H1 (cell line): ENCODE data around the gene TNNI3. TPM values are rescaled to one million over a fixed set of nuclear protein-coding genes. Genes with fewer than 3 reads are reported as not detected.
A peak's percentile ranks its signal among the peaks of the same experiment; 100 is the strongest.

Experiments used
- CTCF ChIA-PET: fragments of 300-600 bp; sonication (Branson Sonifier 250); formaldehyde crosslinking; loops from one replicate; lab custom pipeline; 2021; ENCODE audit not compliant: partially characterized antibody; lab: Charles Lee
- POLR2A ChIA-PET: fragments of 300-600 bp; sonication (Branson Sonifier 250); formaldehyde crosslinking; loops from one replicate; lab custom pipeline; 2021; ENCODE audit warnings: inconsistent platforms; ENCODE audit not compliant: partially characterized antibody; lab: Charles Lee
- DNase-seq, 2 experiments: peaks; one replicate each; pipeline versions ENCODE4 v3.0.0 to v3.0.0-alpha.2; 2010 to 2022; ENCODE audit warnings: low spot score in 2 of 2, low read depth in 1 of 2, mixed read lengths in 1 of 2
- FAIRE-seq: peaks from 2 replicates; lab custom pipeline; 2011; peaks lifted over from hg19 to GRCh38; lab: Jason Lieb, UNC
- H2AFZ ChIP-seq: 2 replicates; pipeline ENCODE4 v1.8.1; 2012; ENCODE audit warnings: low read length, inconsistent platforms
- H2AK5ac ChIP-seq: 2 replicates; pipeline ENCODE4 v1.6.1; 2013; ENCODE audit warnings: low read depth, low read length
- H2BK120ac ChIP-seq: replicated peaks from 2 replicates; pipeline ENCODE3; 2013; ENCODE audit warnings: low read depth, low read length, inconsistent platforms
- H2BK12ac ChIP-seq: 2 replicates; pipeline ENCODE4 v1.6.1; 2013; ENCODE audit warnings: low read depth, low read length
- H2BK15ac ChIP-seq: 2 replicates; pipeline ENCODE4 v1.6.1; 2013; ENCODE audit warnings: low read length
- H2BK20ac ChIP-seq: 2 replicates; pipeline ENCODE4 v1.6.1; 2013; ENCODE audit warnings: low read length
- H2BK5ac ChIP-seq: 2 replicates; pipeline ENCODE4 v1.6.1; 2013; ENCODE audit warnings: low read depth, low read length
- H3K14ac ChIP-seq: 2 replicates; pipeline ENCODE4 v1.6.1; 2013; ENCODE audit warnings: inconsistent platforms; ENCODE audit not compliant: insufficient read length
- H3K18ac ChIP-seq: 2 replicates; pipeline ENCODE4 v1.6.1; 2013; ENCODE audit warnings: low read length; ENCODE audit errors: extremely low read depth
- H3K23ac ChIP-seq: 2 replicates; pipeline ENCODE4 v1.6.1; 2013; ENCODE audit warnings: inconsistent platforms; ENCODE audit not compliant: insufficient read length
- H3K23me2 ChIP-seq: 2 replicates; pipeline ENCODE4 v1.6.1; 2013; ENCODE audit warnings: low read depth, low read length
- H3K27ac ChIP-seq: 2 replicates; pipeline ENCODE4 v1.6.1; 2011; ENCODE audit warnings: low read depth, low read length, inconsistent platforms
- H3K27me3 ChIP-seq, 4 experiments: replicated peaks in 1 of 4; 1 replicate in 1 of 4; 2 replicates in 3 of 4; pipeline versions ENCODE4 v1.6.1 to v1.8.1; 2011 to 2013; ENCODE audit warnings: low read length in 3 of 4, mild to moderate bottlenecking in 3 of 4, inconsistent platforms in 2 of 4, mixed read lengths in 2 of 4, moderate library complexity in 1 of 4; ENCODE audit not compliant: control insufficient read depth in 3 of 4, insufficient read depth in 3 of 4; ENCODE audit errors: extremely low read depth in 1 of 4
- H3K36me3 ChIP-seq, 4 experiments: 2 replicates each; pipeline versions ENCODE4 v1.6.1 to v1.8.1; 2011 to 2013; ENCODE audit warnings: mild to moderate bottlenecking in 4 of 4, low read length in 3 of 4, moderate library complexity in 2 of 4, control low read depth in 1 of 4, inconsistent platforms in 1 of 4; ENCODE audit not compliant: insufficient read depth in 4 of 4, control insufficient read depth in 2 of 4
- H3K4ac ChIP-seq: replicated peaks from 2 replicates; pipeline ENCODE3; 2013; ENCODE audit warnings: low read length, low read depth, mixed read lengths, inconsistent platforms; ENCODE audit not compliant: insufficient read length
- H3K4me1 ChIP-seq, 4 experiments: replicated peaks in 1 of 4; 1 replicate in 1 of 4; 2 replicates in 3 of 4; pipeline versions ENCODE4 v1.6.1 to v1.8.1; 2011 to 2013; ENCODE audit warnings: low read length in 3 of 4, inconsistent platforms in 2 of 4, mixed read lengths in 1 of 4; ENCODE audit not compliant: insufficient read depth in 4 of 4, control insufficient read depth in 3 of 4
- H3K4me2 ChIP-seq, 2 experiments: 2 replicates each; pipeline versions ENCODE4 v1.6.1 to v1.8.1; 2011 to 2013; ENCODE audit warnings: low read depth in 2 of 2, low read length in 2 of 2, control low read depth in 1 of 2, inconsistent platforms in 1 of 2, mild to moderate bottlenecking in 1 of 2; ENCODE audit not compliant: insufficient read depth in 1 of 2
- H3K4me3 ChIP-seq, 4 experiments: fragments of 200-600, 300-600 bp in 1 of 4; sonication (generic), shearing (Covaris generic), sonication (Bioruptor Twin) in 1 of 4; 2 replicates each; pipeline versions ENCODE4 v1.5.1 to v1.8.1; 2011 to 2016; ENCODE audit warnings: low read length in 4 of 4, low read depth in 3 of 4, control low read depth in 2 of 4, inconsistent platforms in 2 of 4, mild to moderate bottlenecking in 2 of 4, mixed read lengths in 1 of 4, moderate library complexity in 1 of 4; ENCODE audit not compliant: insufficient read depth in 2 of 4; ENCODE audit errors: extremely low read depth in 1 of 4
- H3K56ac ChIP-seq: replicated peaks from 2 replicates; pipeline ENCODE3; 2013; ENCODE audit warnings: low read depth, mild to moderate bottlenecking, mixed read lengths, low read length, inconsistent platforms; ENCODE audit not compliant: insufficient read length
- H3K79me1 ChIP-seq: 2 replicates; pipeline ENCODE4 v1.6.1; 2013; ENCODE audit warnings: low read depth, low read length, control low read depth
- H3K79me2 ChIP-seq, 2 experiments: 2 replicates each; pipeline versions ENCODE4 v1.6.1 to v1.8.1; 2012 to 2013; ENCODE audit warnings: low read length in 2 of 2, mild to moderate bottlenecking in 2 of 2, inconsistent platforms in 1 of 2; ENCODE audit not compliant: insufficient read depth in 2 of 2, control insufficient read depth in 1 of 2
- H3K9ac ChIP-seq, 4 experiments: replicated peaks in 1 of 4; 1 replicate in 1 of 4; 2 replicates in 3 of 4; pipeline versions ENCODE4 v1.6.1 to v1.8.1; 2011 to 2013; ENCODE audit warnings: low read depth in 3 of 4, low read length in 3 of 4, control low read depth in 2 of 4, mild to moderate bottlenecking in 2 of 4, moderate library complexity in 2 of 4, inconsistent platforms in 1 of 4; ENCODE audit errors: extremely low read depth in 1 of 4
- H3K9me3 ChIP-seq, 2 experiments: 2 replicates each; pipeline versions ENCODE4 v1.6.1 to v1.8.1; 2012 to 2013; ENCODE audit warnings: mild to moderate bottlenecking in 2 of 2, moderate library complexity in 2 of 2, control low read depth in 1 of 2, inconsistent platforms in 1 of 2, low read depth in 1 of 2, low read length in 1 of 2, mixed read lengths in 1 of 2; ENCODE audit not compliant: insufficient read depth in 2 of 2
- H4K20me1 ChIP-seq, 2 experiments: replicated peaks in 1 of 2; 2 replicates each; pipeline versions ENCODE3 to v1.8.1; 2011 to 2013; ENCODE audit warnings: inconsistent platforms in 2 of 2, low read length in 2 of 2, mild to moderate bottlenecking in 1 of 2; ENCODE audit not compliant: insufficient read depth in 2 of 2, control insufficient read depth in 1 of 2
- H4K5ac ChIP-seq: 2 replicates; pipeline ENCODE4 v1.6.1; 2013; ENCODE audit warnings: low read length, low read depth, mixed read lengths, inconsistent platforms; ENCODE audit not compliant: insufficient read length
- H4K8ac ChIP-seq: 2 replicates; pipeline ENCODE4 v1.8.0; 2013; ENCODE audit warnings: mild to moderate bottlenecking, moderate library complexity, low read length, inconsistent platforms; ENCODE audit not compliant: insufficient read depth; ENCODE audit errors: extremely low read depth
- H4K91ac ChIP-seq: replicated peaks from 2 replicates; pipeline ENCODE3; 2013; ENCODE audit warnings: low read length, mixed read lengths, inconsistent platforms; ENCODE audit not compliant: insufficient read length
- BACH1 ChIP-seq: IDR thresholded peaks from 2 replicates; pipeline ENCODE4 v1.6.1; 2012; ENCODE audit warnings: low read length, improper control_type of control experiment
- CHD2 ChIP-seq: IDR thresholded peaks from 2 replicates; pipeline ENCODE4 v1.6.1; 2012; ENCODE audit warnings: low read length, improper control_type of control experiment
- CREB1 ChIP-seq: IDR thresholded peaks from 2 replicates; pipeline ENCODE4 v1.6.1; 2012; ENCODE audit warnings: inconsistent platforms
- GABPA ChIP-seq: IDR thresholded peaks from 2 replicates; pipeline ENCODE4 v1.6.1; 2011; ENCODE audit warnings: mild to moderate bottlenecking, low read length, moderate library complexity, borderline replicate concordance; ENCODE audit not compliant: insufficient read depth
- JUND ChIP-seq: IDR thresholded peaks from 2 replicates; pipeline ENCODE4 v1.6.1; 2011; ENCODE audit warnings: mild to moderate bottlenecking, improper control_type of control experiment, low read length
- NRF1 ChIP-seq: IDR thresholded peaks from 2 replicates; pipeline ENCODE4 v1.6.1; 2011; ENCODE audit warnings: mild to moderate bottlenecking, low read depth, low read length, improper control_type of control experiment
- RFX5 ChIP-seq: IDR thresholded peaks from 2 replicates; pipeline ENCODE4 v1.6.1; 2011; ENCODE audit warnings: low read depth, low read length, improper control_type of control experiment, borderline replicate concordance
- SIRT6 ChIP-seq: IDR thresholded peaks from one replicate; pipeline ENCODE4 v1.7.1; 2012; ENCODE audit warnings: low read length, inconsistent platforms
- SP1 ChIP-seq: IDR thresholded peaks from 2 replicates; pipeline ENCODE4 v1.6.1; 2011; ENCODE audit warnings: low read depth, low read length
- WGBS, 2 experiments: shearing (Covaris generic) in 1 of 2; methylation state at CpG; one replicate each; pipeline versions ENCODE4 v1.1.6 to v1.1.7; 2013 to 2015; ENCODE audit warnings: low lambda C conversion rate in 2 of 2, mixed read lengths in 2 of 2, inconsistent platforms in 1 of 2, low coverage in 1 of 2, missing lambda C conversion rate in 1 of 2; ENCODE audit not compliant: insufficient replicate concordance in 2 of 2, insufficient coverage in 1 of 2, insufficient read length in 1 of 2; ENCODE audit errors: extremely low coverage in 1 of 2, missing lambda C conversion rate in 1 of 2; 5-methylcytosine and 5-hydroxymethylcytosine counted together
- polyA plus RNA-seq, 7 experiments: library from polyadenylated mRNA; depleted of rRNA in 3 of 7; stranded (reverse) in 5 of 7; unstranded in 2 of 7; fragments of >200 nt in 5 of 7; fragments of 200-250 nt in 2 of 7; gene quantifications; 1 replicate in 5 of 7; 2 replicates in 1 of 7; 4 replicates in 1 of 7; pipeline versions ENCODE4 v1.2.1 to v1.2.3, GENCODE V29; 2011 to 2013; ENCODE audit warnings: missing spikeins in 2 of 7, mixed read lengths in 2 of 7
- total RNA-seq: library from RNA; stranded (reverse); fragmentation: NEBNext Ultra II Directional; extraction: Animal tissue kit (Norgen Biotek cat#: 25700); gene quantifications from 2 replicates; pipeline ENCODE4 v1.2.1, GENCODE V29; 2021
- TF ChIP-seq, protein P1 (sequence below): IDR thresholded peaks from 2 replicates; pipeline ENCODE4 v1.6.1; 2011; ENCODE audit warnings: low read depth, mild to moderate bottlenecking, low read length; ENCODE audit not compliant: insufficient read depth
- TF ChIP-seq, protein P2 (sequence below): IDR thresholded peaks from 2 replicates; pipeline ENCODE4 v1.6.1; 2012; ENCODE audit warnings: inconsistent platforms

TNNI3 gene
- total and polyA plus RNA-seq, 2 of the 8 experiments (the other 6 are each of a cell fraction or from before 2014, with no cell fraction given): 16.9 to 56.0 TPM

DNA sequence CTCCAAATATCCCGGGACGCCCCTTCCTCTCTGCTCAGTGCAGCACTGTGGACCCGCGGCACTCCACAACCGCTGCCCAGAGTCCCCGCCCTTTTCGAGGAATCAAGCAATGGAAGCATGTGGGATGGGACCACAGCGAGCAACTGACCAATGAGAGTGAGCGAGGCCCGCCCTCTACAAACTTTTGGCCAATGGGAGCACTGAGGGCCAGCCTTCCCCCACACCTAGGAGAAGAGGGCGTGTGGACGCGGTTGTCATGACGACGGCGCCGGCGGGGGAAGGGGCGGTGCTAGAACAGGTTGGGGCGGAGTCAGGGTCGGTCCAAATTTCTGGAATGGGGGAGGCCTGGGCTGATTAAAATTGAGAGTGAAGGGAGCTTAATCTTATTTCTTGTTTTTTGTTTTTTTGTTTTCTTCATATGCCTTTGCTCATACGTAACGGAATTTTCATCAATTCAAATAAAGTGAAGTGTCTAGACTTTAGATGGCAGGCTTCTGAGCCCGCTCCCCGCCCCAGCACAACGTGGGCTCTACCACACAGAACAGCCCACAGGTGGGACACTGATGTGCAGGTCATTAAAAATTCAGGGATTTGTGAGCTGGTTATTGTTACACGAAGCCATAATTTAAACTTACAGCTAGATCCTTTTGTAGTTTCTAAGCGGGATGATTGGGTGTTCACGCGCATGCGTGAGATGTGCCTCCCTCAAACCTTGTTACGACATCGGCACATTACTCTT is 9.2 kb upstream of the TNNI3 start, which contains the start of gene DNAAF3:
TSS of gene DNAAF3 (minus strand) at position 84 of the 739 bp plus-strand sequence. CDS start 200 bp downstream, outside the sequence.
- POLR2A ChIA-PET: interaction anchor here (0.5 to 2.4 kb wide), 10 partner anchors 9 to 241 kb away, joined by 3 to 7 read pairs (median 4); partner anchors contain the start of genes TNNT1 and UBE2S
- H3K18ac ChIP-seq: peak within 1 kb of the TSS; percentile 60; the same call in 1 of the 2 replicates
- TF ChIP-seq SIRT6 (no peak), GABPA (no peak), NRF1 (peak; percentile 36; the same call in 1 of the 2 replicates), BACH1 (no peak), CHD2 (peak; percentile 84), SP1 (peak; percentile 96), JUND (peak; percentile 96), RFX5 (no peak), CREB1 (0 out of 2 replicates have a peak, but pooled peaks have one; percentile 39)
- TF ChIP-seq, protein P1, sequence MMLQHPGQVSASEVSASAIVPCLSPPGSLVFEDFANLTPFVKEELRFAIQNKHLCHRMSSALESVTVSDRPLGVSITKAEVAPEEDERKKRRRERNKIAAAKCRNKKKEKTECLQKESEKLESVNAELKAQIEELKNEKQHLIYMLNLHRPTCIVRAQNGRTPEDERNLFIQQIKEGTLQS: no peak
- TF ChIP-seq, protein P2, sequence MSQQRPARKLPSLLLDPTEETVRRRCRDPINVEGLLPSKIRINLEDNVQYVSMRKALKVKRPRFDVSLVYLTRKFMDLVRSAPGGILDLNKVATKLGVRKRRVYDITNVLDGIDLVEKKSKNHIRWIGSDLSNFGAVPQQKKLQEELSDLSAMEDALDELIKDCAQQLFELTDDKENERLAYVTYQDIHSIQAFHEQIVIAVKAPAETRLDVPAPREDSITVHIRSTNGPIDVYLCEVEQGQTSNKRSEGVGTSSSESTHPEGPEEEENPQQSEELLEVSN: peak; percentile 43; the same call in 1 of the 2 replicates

More for the DNA sequence above, 9.2 kb upstream of the TNNI3 start, which contains the start of gene DNAAF3:
- H3K4me2 ChIP-seq: peak within 1 kb of the TSS; percentile 91 to 96
- no peak within 1 kb of the TSS for H2BK120ac ChIP-seq
- H3K27me3 ChIP-seq: peaks cover 0 to 31% (median 12%) of the 10 kb centered on the region in 4 experiments; a peak in 5 of 7 replicates
- no peak within 1 kb of the TSS for H3K56ac ChIP-seq
- peak within 1 kb of the TSS in 2 of 4 experiments; percentile 44 to 76; a peak in 3 of 7 replicates for H3K9ac ChIP-seq
- no peak within 1 kb of the TSS for H2BK15ac ChIP-seq
- DNase-seq: peak in 1 of 2 experiments; percentile 98
- no peak within 1 kb of the TSS for H3K14ac ChIP-seq
- H3K4me3 ChIP-seq: peak within 1 kb of the TSS; percentile 46 to 66 (median 54); a peak in 7 of 8 replicates
- H4K20me1 ChIP-seq: peaks cover 0 to 1% of the 10 kb centered on the region in 2 experiments
- no peak within 1 kb of the TSS for H3K4ac ChIP-seq
- FAIRE-seq: no peak
- H4K91ac ChIP-seq: no peak within 1 kb of the TSS
- H2BK12ac ChIP-seq: no peak within 1 kb of the TSS
- H3K4me1 ChIP-seq: peaks cover 0 to 4% (median 2%) of the 10 kb centered on the region in 4 experiments; a peak in 3 of 7 replicates
- peak within 1 kb of the TSS; percentile 68; the same call in 1 of the 2 replicates for H2AFZ ChIP-seq
- no peaks in the 10 kb centered on the region for H3K36me3 ChIP-seq
- peak within 1 kb of the TSS; percentile 53 for H4K5ac ChIP-seq
- 4% methylated on average over 32 of the region's 33 CpGs; no CpG with 5 or more reads in 1 of the 2 experiments for WGBS, 2 experiments
- H2BK5ac ChIP-seq: peak within 1 kb of the TSS; percentile 71; the same call in 1 of the 2 replicates
- no peak within 1 kb of the TSS for H2AK5ac ChIP-seq
- H3K79me2 ChIP-seq: no peaks in the 10 kb centered on the region
- no peak within 1 kb of the TSS for H4K8ac ChIP-seq
- no peaks in the 10 kb centered on the region for H3K79me1 ChIP-seq
- peaks cover 4% of the 10 kb centered on the region; the same call in 1 of the 2 replicates for H3K23me2 ChIP-seq
- no peak within 1 kb of the TSS for H2BK20ac ChIP-seq
- peak within 1 kb of the TSS; percentile 85 for H3K27ac ChIP-seq
- H3K9me3 ChIP-seq: no peaks in the 10 kb centered on the region
- CTCF ChIA-PET: interaction anchor here (0.6 to 3.4 kb wide), 24 partner anchors 8 to 287 kb away, joined by 3 to 55 read pairs (median 4); partner anchors contain the start of genes SYT5, TMEM238, TNNI3 and TNNT1
- no peak within 1 kb of the TSS for H3K23ac ChIP-seq
